SKM-1 treated with dmso at 0.1 percent for 144 hours (cell line): ENCODE data around the gene CSAD.
"Not testable (repeated sequence)": the region's sequence is repeated elsewhere in the genome, so short reads cannot be mapped to it uniquely, and the experiment has no call there.

ENCODE experiments used
- DNase-seq: peaks from one replicate; lab custom pipeline; 2025; ENCODE audit not compliant: unreplicated experiment; lab: John Stamatoyannopoulos, UW

CSAD gene

DNA sequence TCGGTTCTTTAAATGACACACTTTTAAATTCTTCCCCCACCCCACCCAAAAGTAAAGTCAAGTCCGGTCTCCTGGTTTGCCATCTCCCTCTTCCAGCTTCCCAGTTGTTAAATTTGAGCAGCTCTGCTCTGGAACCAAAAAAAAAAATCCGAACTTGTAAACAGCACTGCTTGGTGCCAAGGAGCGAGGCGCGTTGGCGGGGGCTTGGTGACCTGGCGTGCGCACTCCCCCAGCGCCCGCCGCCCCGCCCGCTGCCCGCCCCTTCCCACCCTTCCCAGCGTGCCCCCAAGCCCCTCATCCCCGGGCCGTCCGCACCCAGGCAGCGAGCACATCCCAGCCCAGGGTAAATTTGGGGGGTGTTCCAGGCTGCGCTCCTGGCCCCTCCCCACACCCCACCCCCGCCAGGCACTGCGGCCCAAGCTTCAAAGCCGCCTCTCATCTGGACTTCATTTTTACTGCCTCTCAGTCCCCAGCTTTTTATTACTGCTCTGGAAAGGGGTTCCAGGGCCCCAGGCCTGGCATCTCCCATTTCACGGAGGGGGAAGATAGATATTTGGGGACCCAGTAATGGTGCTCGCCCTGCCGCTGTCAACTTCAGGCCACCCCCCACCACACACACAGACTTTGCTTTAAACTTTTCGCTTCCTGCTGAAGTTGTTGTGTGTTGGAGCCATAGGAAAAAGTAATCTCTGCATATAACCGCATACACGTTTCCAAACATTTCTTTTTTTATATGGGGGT, 38.0 kb upstream of the CSAD start:
- no peak for DNase-seq

- DNase-seq = no peak
Measured at GRCh38 chr12:53217931-53218307, 37.2 kb upstream of the CSAD start.

- DNase-seq = no peak
Measured at GRCh38 chr12:53217051-53217930, 36.6 kb upstream of the CSAD start.

GRCh38 chr12:53215497-53215896, 34.8 kb upstream of the CSAD start:
- no peak for DNase-seq

DNA sequence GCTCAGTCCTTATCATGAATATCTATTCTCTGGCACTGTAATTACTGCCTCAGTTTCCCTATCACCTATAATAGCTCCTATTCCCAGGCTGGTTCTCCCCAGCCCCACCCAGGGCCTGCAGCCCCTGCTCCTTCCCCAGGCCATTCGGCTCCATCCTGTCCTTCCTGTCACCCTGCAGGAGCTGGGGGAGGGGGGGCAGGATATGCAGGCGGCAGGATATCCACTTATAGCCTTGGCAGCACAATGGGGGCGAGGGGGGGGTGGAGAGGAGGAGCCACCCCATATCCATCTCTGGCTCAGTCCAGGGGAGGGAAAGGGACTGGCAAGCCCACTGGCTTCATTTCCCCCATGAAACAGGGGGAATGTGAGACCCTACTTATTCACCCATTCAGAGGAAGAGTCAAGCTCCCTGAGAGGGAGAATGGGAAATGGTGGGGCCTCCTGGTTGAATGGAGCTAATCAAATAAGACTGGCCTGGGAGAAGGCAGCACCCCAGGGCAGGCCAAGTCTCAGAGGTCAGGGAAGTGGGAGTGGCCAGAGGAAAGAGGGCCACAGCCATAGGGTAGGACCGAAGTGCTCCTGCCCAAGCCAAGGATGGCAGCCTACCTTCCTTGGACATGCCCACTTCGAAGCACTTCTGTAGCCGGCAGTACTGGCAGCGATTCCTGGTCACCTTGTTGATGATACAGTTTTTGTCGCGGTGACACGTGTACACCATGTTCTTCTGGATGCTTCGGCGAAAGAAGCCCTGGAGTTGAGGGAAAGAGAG, 34.1 kb upstream of the CSAD start:
- DNase-seq = no peak

GRCh38 chr12:53214221-53214620, 33.5 kb upstream of the CSAD start:
- DNase-seq = no peak

DNA sequence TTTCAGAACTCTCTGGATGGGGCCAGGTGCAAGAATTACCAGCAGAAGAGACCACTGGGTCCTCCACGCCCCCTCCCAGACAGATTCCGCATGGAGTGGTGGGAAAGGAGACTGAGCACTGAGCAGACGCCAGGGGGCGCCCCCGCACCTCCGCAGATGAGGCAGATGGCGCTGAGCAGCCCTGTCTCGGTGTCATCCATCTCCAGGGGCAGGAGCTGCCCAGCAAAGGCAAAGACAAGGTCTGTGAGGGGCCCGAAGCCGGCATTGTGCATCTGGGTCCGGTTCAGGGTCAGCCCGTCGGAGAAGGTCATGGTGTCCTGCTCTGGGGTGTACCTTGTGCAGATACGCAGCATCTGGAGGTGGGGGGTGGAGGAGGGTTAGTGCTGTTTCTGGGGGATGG, 32.6 kb upstream of the CSAD start:
- DNase-seq = no peak

DNA sequence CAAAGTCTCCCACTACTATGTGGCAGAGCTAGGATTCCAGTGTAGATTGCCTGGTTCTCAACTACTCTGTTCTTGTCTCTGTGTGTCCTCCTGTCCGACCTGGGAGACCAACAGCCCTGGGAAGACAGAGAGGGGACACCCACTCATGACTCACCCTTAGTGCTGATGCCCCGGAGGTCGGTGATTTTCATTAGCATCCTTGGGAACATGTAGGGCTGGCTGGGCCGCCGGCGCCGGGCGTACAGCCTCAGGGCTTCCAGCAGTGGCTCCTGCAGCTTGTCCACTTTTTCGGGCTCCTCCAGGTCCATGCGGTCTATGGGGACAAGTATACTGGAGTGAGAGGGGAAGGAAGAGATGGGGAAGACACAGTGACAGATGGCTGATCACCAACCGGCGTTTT, 32.2 kb upstream of the CSAD start:
- DNase-seq = no peak

DNA sequence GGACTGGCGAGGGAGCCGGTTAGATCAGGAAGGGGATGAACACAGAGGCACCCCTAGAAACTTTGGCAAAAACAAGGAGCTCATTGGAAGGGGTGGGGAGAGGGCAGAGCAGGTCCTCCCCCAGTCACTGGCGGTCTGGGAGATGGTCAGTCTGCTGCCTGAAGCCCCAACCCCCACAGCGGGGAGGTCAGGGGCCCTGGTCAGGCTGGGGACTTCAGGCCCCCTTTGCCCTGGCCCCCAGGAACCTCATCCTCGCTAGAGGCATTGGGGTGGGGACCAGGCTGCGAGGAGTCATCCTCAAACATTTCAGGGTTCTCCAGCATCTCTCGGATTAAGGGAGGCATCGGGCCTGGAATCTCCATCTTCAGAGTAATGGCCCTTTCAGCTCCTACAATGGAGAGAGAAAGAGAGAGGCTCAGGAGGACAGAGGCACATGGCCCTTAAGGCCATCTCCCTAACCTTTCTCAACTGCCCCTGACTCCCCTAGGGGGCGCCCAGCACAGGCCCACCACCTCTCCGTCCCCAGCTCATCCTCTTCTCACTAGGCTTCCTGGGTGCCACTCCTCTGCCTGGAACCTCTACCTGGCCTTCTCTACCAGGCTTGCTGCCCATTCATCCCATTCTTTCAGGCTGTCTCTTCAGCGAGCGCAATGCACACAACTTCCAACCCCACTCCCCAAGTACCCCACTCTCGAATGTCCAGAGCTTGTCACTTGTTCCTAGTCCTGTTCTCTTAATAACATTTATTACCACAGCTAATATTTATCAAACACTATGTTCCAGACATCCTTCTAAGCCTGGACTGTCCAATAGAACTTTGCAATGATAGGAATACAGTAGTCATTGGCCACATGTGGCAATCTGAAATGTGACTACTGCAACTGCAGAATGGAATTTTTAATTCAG, 31.0 kb upstream of the CSAD start:
- DNase-seq = no peak

DNA sequence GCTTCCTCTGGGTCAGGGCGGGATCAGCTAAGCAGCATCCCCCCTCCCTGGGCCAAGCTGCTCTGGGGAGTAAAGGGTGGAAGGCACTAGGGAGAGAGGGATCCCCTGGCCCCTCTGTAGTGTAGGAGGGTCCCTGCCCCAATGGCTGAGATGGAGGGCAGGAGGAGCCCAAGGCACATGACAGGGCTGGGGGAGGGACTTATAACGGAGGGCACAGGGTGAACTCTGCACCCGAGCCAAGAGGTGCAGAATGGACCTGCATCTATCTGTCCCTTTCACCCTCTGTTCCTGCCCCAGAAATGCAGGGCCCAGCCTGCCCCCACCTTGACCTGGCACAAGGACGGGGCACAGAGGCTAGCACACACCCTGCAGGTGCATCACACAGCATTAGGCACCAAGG, 30.1 kb upstream of the CSAD start:
- DNase-seq = no peak

DNA sequence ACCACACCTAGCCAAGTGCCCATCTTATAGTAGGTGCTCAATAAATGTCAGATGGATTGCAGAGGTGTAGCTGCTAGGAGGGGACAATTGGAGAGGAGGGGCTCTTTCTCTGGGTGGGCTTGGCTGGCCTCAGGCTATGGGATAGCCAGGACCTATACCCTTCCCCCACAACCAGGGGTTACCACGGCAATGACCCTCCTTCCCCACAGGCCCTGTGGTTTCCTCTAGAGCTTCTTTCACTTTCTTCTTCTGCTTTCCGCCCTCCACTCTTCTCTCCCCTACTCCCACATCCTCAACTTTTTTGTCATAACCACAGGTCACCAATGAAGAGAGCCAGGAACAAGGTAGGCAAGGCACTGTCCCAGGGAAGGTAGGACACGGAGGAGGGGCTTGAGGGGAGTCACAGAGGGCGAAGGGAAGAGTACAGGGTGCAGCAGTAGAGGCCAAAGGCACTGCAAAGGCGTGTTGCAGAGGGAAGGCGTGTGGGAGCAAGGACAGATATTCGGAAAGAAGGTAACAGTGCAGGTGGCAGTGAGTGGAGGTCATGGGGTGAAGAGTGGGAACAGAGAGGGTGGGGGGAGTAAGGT, 28.2 kb upstream of the CSAD start:
- peak; percentile 49 for DNase-seq

- no peak for DNase-seq
Measured at GRCh38 chr12:53208435-53208834, 27.7 kb upstream of the CSAD start.

DNA sequence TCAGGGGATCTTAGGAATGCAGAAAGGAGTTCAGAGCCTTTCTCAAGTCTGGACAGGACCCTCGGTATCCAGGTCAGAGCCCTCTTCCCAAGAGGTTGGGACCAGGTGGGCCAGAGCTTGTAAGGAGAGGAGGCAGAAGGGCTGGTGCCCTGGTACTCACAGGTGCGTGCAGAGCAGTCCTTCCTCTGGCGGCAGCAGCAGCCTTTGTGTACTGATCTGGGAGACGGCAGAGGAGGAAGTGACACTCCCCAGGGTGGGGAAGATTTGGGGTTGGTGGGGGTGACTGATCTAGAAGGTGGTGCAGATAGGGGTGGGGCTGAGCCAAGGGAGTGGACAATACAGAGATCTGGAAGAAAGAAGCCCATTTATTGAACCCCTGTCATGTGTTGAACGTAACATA, 26.3 kb upstream of the CSAD start, which contains the start of gene ITGB7:
Gene ITGB7 (minus strand): TSS at position 210 of the 400 bp plus-strand sequence. CDS start 6,808 bp downstream, outside the sequence.
- DNase-seq = no peak

DNA sequence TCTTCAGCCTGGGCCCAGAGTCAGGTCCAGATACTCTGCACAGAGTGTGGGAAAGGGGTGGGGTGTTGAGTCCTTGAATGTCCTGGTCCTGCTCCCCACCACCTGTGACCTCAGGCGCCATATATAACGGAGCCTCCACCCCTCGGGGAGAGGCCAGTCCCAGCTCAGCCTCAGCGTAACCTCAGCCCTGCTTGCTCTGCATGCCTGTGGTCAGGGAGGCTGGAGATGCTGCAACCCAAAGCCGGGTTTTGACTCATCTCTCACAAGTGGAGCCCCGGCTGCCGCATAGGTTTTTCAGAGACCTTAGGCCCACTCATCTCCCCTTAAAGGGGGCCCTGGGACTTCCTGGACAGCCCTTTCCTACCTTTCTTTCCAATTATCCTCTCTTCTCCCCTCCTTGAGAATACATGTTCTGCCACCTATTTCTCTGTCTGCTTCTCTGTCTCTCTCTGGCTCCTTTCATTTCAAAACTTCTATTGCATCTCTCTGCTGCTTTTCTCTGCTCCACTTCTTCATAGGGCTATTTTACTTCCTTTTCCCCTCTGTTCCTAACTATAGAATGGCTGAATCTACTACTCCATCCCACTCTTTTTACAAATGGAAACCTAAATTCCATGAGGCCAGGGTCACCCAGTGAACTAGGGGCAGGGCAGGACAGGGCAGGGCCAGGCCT, 25.2 kb upstream of the CSAD start:
- DNase-seq = peak; percentile 37

DNA sequence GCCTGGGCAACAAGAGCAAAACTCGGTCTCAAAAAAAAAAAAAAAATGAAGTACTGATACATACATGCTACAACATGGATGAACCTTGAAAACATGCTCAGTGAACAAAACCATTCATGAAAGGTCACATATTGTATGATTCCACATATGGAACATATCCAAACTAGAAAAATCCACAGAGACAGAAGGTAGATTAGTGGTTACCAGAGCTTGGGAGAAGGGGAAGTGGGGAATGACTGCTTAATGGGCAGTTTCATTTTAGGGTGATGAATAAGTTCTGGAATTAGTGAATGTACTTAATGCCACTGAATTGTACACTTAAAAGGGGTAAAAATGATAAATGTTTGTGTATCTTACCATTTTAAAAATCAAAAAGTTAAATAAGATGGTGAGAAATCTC, 23.6 kb upstream of the CSAD start:
- no peak for DNase-seq

DNA sequence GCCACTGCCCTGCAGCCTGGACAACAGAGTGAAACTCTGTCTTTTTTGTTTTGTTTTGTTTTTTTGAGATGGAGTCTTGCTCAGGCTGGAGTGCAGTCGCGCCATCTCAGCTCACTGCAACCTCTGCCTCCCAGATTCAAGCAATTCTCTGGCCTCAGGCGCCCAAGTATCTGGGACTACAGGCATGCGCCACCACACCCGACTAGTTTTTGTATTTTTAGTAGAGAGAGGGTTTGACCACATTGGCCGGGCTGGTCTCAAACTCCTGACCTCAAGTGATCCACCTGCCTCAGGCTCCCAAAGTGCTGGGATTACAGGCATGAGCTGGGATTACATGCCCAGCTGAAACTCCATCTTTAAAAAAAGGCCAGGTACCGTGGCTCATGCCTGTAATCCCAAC, 21.6 kb upstream of the CSAD start:
- DNase-seq = not testable (repeated sequence)

DNA sequence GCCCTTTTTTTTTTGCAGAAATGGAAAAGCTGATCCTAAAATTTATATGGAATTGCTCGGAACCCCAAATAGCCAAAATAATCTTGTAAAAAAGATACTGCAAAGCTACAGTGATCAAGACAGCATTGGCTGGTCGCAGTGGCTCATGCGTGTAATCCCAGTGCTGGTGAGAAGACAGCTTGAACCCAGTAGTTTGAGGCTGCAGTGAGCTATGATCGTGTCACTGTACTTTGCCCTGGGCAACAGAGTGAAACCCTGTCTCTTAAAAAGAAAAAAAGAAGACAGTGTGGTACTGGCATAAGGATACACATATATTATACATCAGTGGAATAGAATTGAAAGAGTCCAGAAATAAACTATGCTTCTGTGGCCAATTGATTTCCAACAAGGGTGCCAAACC, 20.9 kb upstream of the CSAD start:
- no peak for DNase-seq

DNA sequence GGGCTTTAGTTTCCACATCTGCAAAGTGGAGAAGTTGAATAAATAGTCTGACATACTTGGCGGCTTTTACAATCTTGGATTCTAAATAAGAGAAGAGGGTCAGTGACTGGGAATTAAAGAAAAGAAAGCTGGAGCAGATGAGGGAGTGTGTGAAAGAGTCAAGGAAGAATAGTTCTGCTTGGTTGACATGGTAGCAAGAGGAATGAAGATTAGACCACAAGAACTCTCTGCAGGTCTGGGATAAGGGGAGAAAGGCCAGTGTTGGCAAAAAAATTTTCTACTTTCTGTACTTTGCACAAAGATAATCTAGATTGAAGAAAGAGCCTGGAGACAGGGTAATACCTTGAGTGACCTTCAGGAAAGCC, 20.4 kb upstream of the CSAD start:
- DNase-seq = no peak

DNA sequence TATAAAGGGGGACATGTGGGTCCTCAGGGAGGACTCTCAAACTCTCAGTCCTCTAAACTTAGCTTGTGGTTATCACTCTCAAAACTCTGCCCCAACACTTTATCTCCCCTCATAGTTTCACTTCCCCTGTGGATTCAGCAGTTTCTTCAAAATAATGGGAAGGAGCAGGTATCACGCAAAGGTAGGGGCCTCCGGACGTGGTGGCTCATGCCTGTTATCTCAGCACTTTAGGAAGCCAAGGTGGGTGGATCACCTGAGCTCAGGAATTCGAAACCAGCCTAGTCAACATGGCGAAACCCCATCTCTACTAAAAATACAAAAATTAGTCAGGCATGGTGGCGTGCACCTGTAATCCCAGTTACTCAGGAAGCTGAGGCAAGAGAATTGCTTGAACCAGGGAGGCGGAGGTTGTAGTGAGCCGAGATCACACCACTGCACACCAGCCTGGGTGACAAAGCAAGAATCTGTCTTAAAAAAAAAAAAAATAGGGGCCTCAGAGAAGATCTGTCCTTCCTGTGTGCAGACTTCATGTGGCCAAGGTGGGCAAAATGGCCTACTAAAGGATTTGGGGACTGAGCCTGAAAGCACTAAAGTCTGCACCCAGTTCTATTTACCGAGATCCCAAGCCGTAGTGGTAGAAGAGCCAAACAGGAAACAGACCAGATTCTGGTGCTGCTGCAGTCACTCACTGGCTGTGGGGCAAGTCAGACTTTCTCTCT, 19.9 kb upstream of the CSAD start:
- DNase-seq = no peak
